Kidney epithelial cell (primary cell): ENCODE measurements around the gene PIP5KL1. TPM values are rescaled to one million over a fixed set of nuclear protein-coding genes. Genes with fewer than 3 reads are reported as not detected.

ENCODE experiments used
- DNase-seq: peaks from one replicate; pipeline ENCODE4 v3.0.0-alpha.2; 2010; ENCODE audit warnings: low read depth
- H3K27me3 ChIP-seq: 2 replicates; pipeline ENCODE4 v1.6.0; 2011; ENCODE audit warnings: low read length; ENCODE audit not compliant: control insufficient read depth, insufficient read depth
- H3K36me3 ChIP-seq: 2 replicates; pipeline ENCODE4 v1.5.1; 2011; ENCODE audit warnings: low read length; ENCODE audit not compliant: control insufficient read depth, insufficient read depth
- H3K4me3 ChIP-seq: 2 replicates; pipeline ENCODE4 v1.5.1; 2011; ENCODE audit warnings: low read depth, mild to moderate bottlenecking, control low read depth, low read length
- total RNA-seq: library from RNA; depleted of rRNA; stranded (reverse); fragments of >200 nt; gene quantifications from 2 replicates; pipeline ENCODE4 v1.2.3, GENCODE V29; 2015
- TF ChIP-seq, protein P1 (sequence below): IDR thresholded peaks from 2 replicates; pipeline ENCODE4 v1.5.1; 2011; ENCODE audit warnings: mild to moderate bottlenecking, moderate library complexity, low read length, control low read depth, inconsistent platforms; ENCODE audit not compliant: insufficient read depth, poor library complexity, severe bottlenecking

The PIP5KL1 gene
- total RNA-seq, 1 donor from 2014 or later: 3.6 TPM

DNA sequence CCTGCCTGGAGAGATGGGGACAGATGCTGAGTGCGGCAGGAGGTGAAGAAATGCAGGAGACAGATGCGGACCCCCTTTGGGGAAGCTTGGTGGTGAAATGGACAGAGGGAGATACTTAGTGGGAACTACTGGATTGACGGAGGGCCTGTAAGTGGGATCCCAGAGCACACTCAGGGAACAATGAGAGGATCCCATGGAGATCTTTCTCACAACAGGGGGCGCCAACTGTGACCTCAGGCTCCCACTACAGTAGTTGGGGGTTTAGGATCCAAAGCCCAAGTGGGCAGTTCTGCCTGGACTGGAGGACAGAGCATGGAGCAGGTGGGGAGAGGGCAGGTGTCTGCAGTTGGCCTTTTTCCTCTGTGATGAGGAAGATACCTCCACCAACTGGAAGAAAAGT lies 3.7 kb upstream of the PIP5KL1 start:
- H3K36me3 ChIP-seq: no peaks in the 10 kb centered on the region
- TF ChIP-seq, protein P1, sequence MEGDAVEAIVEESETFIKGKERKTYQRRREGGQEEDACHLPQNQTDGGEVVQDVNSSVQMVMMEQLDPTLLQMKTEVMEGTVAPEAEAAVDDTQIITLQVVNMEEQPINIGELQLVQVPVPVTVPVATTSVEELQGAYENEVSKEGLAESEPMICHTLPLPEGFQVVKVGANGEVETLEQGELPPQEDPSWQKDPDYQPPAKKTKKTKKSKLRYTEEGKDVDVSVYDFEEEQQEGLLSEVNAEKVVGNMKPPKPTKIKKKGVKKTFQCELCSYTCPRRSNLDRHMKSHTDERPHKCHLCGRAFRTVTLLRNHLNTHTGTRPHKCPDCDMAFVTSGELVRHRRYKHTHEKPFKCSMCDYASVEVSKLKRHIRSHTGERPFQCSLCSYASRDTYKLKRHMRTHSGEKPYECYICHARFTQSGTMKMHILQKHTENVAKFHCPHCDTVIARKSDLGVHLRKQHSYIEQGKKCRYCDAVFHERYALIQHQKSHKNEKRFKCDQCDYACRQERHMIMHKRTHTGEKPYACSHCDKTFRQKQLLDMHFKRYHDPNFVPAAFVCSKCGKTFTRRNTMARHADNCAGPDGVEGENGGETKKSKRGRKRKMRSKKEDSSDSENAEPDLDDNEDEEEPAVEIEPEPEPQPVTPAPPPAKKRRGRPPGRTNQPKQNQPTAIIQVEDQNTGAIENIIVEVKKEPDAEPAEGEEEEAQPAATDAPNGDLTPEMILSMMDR: no peak

DNA sequence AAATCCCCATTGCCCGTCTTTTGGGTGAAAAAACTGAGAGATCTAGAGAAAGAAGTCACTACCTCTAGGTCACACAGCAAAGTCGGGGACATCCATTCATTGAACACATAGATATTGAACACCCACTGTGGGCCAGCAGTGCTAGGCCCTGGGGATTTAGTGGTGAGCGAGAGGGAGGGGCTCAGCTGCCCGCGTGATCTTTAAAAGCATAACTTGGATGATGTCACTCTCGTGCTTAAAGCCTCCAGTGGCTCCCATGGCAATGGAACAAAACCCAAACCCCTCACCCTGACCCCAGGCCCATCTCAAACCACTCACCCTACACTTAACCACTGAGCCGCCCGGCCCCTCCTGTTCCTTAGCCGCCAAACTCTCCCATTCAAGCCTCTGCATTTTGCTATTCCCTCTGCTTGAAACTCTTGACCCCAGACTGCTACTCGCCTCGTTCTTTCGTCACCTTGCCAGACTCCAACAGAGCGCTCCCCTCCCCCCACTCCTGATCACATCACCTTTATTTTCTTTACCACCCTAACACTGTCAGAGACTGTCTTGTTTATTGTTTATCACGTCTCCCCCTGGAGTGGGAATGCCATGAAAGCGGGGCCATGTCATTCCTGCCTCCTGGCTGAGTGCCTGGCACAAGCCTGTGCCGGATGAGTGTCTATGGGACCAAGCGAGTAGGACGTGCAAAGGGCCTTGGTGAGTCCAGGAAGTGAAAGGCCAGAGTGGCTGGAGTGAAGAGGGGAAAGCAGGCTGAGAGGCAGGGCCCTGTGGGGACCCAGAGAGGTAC lies 710 bp upstream of the PIP5KL1 start:
- Histone ChIP-seq H3K27me3 (peaks cover 12% of the 10 kb centered on the region), H3K4me3 (peak overlapping the region; percentile 55), H3K36me3 (no peaks in the 10 kb centered on the region)
- TF ChIP-seq, protein P1: no peak
- DNase-seq: no peak

More for the DNA sequence above, 3.7 kb upstream of the PIP5KL1 start:
- no peak overlapping the region for H3K4me3 ChIP-seq
- no peak for DNase-seq
- no peaks in the 10 kb centered on the region for H3K27me3 ChIP-seq

DNA sequence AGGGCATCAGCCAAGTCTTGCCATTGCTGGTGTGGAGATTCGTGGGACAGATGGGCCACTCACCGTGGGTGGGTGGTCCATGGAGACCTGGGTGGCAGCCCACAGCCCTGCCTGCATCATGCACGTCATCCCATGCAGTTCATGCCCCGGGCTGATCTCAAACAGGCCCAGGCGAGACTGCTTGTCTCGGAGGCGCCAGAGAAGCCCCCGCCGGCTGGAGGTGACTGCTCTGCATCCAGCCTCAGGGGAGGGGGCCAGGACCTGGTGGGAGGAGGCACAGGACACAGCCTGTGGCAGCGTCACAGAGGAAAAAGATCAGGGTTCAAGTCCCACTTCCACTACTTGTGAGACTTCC lies 975 bp downstream of the PIP5KL1 start:
- no peaks in the 10 kb centered on the region for H3K36me3 ChIP-seq
- peaks cover 12% of the 10 kb centered on the region for H3K27me3 ChIP-seq
- H3K4me3 ChIP-seq: no peak overlapping the region
- DNase-seq: no peak
- TF ChIP-seq, protein P1: no peak

DNA sequence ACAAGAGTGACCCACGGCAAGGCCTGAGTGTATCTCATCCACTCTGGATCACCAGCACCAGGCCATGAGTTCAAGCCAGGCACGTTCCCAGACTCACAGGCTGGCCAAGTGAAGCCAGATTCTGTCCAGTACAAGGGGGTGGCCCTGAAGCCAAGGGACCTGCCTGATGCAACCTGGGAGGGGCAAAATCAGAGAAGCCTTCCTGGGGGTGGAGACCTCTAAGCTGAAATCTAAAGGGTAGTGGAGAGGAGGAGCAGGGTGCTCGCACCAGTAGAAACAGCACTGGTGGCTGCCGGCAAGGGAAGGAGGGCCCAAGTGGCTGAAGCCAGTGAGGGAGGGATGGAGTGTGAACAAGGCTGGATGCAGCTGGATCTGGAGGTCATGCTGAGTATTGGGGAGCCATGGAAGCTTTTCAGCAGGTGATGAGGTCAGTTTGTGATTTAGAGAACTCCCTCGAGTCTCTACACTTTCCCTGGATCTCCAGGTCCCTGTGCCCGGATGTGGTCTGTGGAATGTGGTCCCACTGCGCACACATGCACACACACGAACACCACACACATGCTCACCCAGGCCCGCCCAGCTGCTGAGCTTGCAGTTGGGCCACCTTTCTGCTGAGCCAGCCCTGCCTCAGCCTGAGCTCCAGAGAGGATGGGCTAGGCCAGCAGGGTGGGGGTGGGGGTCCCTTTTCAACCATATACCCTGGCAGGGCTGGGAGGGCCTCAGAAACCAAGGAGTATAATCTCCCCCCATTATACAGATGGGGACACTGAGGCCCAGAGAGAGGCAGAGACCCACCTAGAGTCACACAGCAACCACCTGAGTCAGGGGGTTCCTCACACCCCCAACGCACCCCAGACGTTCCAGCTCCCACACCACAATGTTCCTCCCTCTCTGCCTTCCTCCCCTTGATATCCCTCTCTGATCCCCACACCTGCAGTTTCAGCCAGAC lies 1.6 kb downstream of the PIP5KL1 start:
- Histone ChIP-seq H3K36me3 (no peaks in the 10 kb centered on the region), H3K27me3 (peaks cover 12% of the 10 kb centered on the region), H3K4me3 (no peak overlapping the region)
- TF ChIP-seq, protein P1: no peak
- DNase-seq: no peak

DNA sequence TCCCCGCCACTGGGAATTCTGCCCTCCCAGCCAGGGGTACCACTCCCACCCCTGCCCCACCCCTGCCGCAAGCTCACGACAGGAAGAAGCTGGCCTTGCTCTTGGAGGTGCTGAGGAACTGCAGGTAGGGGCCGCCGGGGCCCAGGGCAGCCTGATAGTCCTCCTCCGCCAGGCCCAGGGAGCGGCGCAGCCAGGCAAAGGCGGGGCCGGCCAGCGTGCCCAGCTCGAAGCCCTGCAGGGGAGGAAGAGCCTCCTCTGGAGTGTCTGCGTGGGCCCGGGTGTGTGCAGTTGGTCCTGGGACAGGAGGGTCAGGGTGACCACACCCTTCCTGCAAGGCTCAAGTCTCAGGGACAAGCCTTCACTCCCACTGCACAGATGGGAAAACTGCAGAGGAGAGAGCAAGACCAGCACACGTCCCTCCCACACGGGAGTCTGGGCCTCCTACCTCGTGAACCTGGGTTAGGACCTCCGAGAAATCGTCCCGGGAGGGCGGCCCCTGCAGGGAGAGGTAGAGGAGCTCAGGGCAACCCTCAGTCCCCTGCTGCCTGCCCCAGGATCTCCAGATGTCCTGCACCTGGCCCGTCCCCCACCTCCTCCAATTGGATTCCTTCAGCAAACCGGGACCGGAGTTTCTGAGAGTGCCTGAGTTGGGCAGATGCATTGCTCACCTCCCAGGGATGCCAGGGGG lies 2.4 kb downstream of the PIP5KL1 start:
- no peaks in the 10 kb centered on the region for H3K36me3 ChIP-seq
- TF ChIP-seq, protein P1: no peak
- peaks cover 12% of the 10 kb centered on the region for H3K27me3 ChIP-seq
- no peak for DNase-seq
- H3K4me3 ChIP-seq: no peak overlapping the region
